Pancreas (tissue), 10 donors: Measurements from ENCODE around the gene PARD6A. TPM values are rescaled to one million over a fixed set of nuclear protein-coding genes. Genes with fewer than 3 reads are reported as not detected.
A peak's percentile ranks its signal among the peaks of the same experiment; 100 is the strongest.

Source experiments
- ATAC-seq, 4 donors: fragments of 200-7000 bp; cut with Tn5 transposase; one replicate each; pipeline versions ENCODE4 v1.8.0 to v1.9.1; 2020; ENCODE audit warnings: mild to moderate bottlenecking in 4 of 4, moderate library complexity in 4 of 4
- DNase-seq, 6 donors: peaks; one replicate each; pipeline ENCODE4 v3.0.0-alpha.2; 2020
- FAIRE-seq: peaks from 2 replicates; lab custom pipeline; 2012; peaks lifted over from hg19 to GRCh38; lab: Jason Lieb, UNC
- H3K27ac ChIP-seq, 4 donors: fragments of 200-600 bp; sonication (generic); 1 replicate in 3 of 4; 2 replicates in 1 of 4; pipeline versions ENCODE4 v1.5.0 to v1.8.0; 2020
- H3K27me3 ChIP-seq, 4 donors: fragments of 200-600 bp; one replicate each; pipeline ENCODE4 v1.8.0; 2021
- H3K36me3 ChIP-seq, 3 donors: fragments of 200-600 bp; sonication (generic) in 1 of 3; one replicate each; pipeline versions ENCODE4 v1.5.0 to v1.8.0; 2020 to 2021
- H3K4me1 ChIP-seq, 3 donors: fragments of 200-600 bp; one replicate each; pipeline ENCODE4 v1.8.0; 2021
- H3K4me3 ChIP-seq, 4 donors: fragments of 200-600 bp; sonication (generic) in 2 of 4; one replicate each; pipeline versions ENCODE4 v1.5.0 to v1.8.0; 2020 to 2021
- H3K9me3 ChIP-seq, 4 donors: fragments of 200-600 bp; one replicate each; pipeline ENCODE4 v1.8.0; 2021
- CTCF ChIP-seq, 4 donors: fragments of 200-600 bp; sonication (generic) in 3 of 4; IDR thresholded peaks; one replicate each; pipeline versions ENCODE4 v1.5.0 to v1.8.0; 2021; ENCODE audit warnings: antibody characterized with exemption in 4 of 4
- WGBS, 2 donors: extraction: QIAGEN DNeasy Blood & Tissue Kit; methylation state at CpG; one replicate each; pipeline ENCODE4 v1.1.7; 2013; 5-methylcytosine and 5-hydroxymethylcytosine counted together
- intact Hi-C, 3 donors: fragments of 100-400 bp; cut with DNase I; formaldehyde crosslinking; loops; one replicate each; pipeline versions ENCODE4 v1.11.1 to v1.14.2; 2022
- polyA plus RNA-seq, 2 donors: library from polyadenylated mRNA; stranded (reverse); fragments of 200-250 nt; gene quantifications; one replicate each; pipeline ENCODE4 v1.2.3, GENCODE V29; 2013
- total RNA-seq, 6 donors: library from RNA; stranded (reverse); fragmentation: NEBNext Ultra II Directional in 4 of 6; extraction: Animal tissue kit (Norgen Biotek cat#: 25700) in 4 of 6; gene quantifications; one replicate each; pipeline versions ENCODE4 v1.2.1 to v1.2.4, GENCODE V29; 2021 to 2023
- donor health status: healthy with polysubstance abuse.
- donor health status: DM: no; HTN: no; CAD: no; lungs with moderate emphysema.
- donor health status: DM: no; HTN: no; CAD: no.
- donor health status: control.
- donor health status: control.
- donor health status: Bipolar disorder and iron deficiency.
- donor health status: DM: yes; HTN: yes; CAD: no.
- donor health status: DM: no; HTN: no; CAD: no.
- donor health status: DM: no; HTN: no; CAD: no.
- donor health status: DM: yes; HTN: yes; CAD: no.

The PARD6A gene
- total and polyA plus RNA-seq, 8 donors = 8.6 to 18.2 (median 14.9) TPM

GRCh38 chr16:67664871-67665270 lies 4.1 kb downstream of the PARD6A start:
- TF ChIP-seq CTCF (IDR thresholded peaks at IDR 0.05) = no peak
- peak overlapping the region in 2 of 4 donors; percentile 83 to 86 for H3K4me3 ChIP-seq
- no peaks in the 10 kb centered on the region for H3K27me3 ChIP-seq
- intact Hi-C loops = loop anchor here in 1 of 3 donors (10.0 kb wide), 1 partner anchor 140 kb away; the partner anchor contains the start of gene RIPOR1
- peak in 1 of 4 donors; percentile 5 for ATAC-seq
- H3K36me3 ChIP-seq = no peaks in the 10 kb centered on the region
- H3K9me3 ChIP-seq = no peaks in the 10 kb centered on the region
- 37 to 65% methylated on average over 7 of the region's 7 CpGs for WGBS, 2 donors
- peak in 5 of 6 donors; percentile 65 to 86 (median 76) for DNase-seq
- peak overlapping the region; percentile 69 to 84 (median 76) for H3K27ac ChIP-seq
- no peak for FAIRE-seq
- peaks cover 31 to 39% (median 35%) of the 10 kb centered on the region in 3 donors for H3K4me1 ChIP-seq

- FAIRE-seq = no peak
- Histone ChIP-seq H3K27ac (peak overlapping the region; percentile 71 to 93 (median 83)), H3K27me3 (no peaks in the 10 kb centered on the region), H3K4me3 (peak overlapping the region; percentile 83 to 94 (median 87)), H3K36me3 (no peaks in the 10 kb centered on the region), H3K9me3 (no peaks in the 10 kb centered on the region), H3K4me1 (peaks cover 31 to 39% (median 35%) of the 10 kb centered on the region in 3 donors)
- intact Hi-C loops = loop anchor here in 1 of 3 donors (10.0 kb wide), 1 partner anchor 141 kb away; the partner anchor contains the start of gene RIPOR1
- no peak for ATAC-seq
- 26 to 28% methylated on average over 5 of the region's 5 CpGs for WGBS, 2 donors
- TF ChIP-seq CTCF (IDR thresholded peaks at IDR 0.05) = no peak
- no peak for DNase-seq
Measured at GRCh38 chr16:67665598-67665997, 4.8 kb downstream of the PARD6A start.

GRCh38 chr16:67666032-67666551 lies 5.3 kb downstream of the PARD6A start:
- intact Hi-C loops = loop anchor here in 1 of 3 donors (10.0 kb wide), 1 partner anchor 141 kb away; the partner anchor contains the start of gene RIPOR1
- Histone ChIP-seq H3K27ac (peak overlapping the region; percentile 71 to 93 (median 83)), H3K36me3 (no peaks in the 10 kb centered on the region), H3K27me3 (no peaks in the 10 kb centered on the region), H3K9me3 (no peaks in the 10 kb centered on the region), H3K4me3 (peak overlapping the region; percentile 83 to 94 (median 87)), H3K4me1 (peaks cover 31 to 39% (median 35%) of the 10 kb centered on the region in 3 donors)
- ATAC-seq = peak; percentile 18 to 38 (median 30)
- peak; percentile 67 to 93 (median 77) for DNase-seq
- WGBS, 2 donors = 0 to 1% methylated on average over 23 to 46 of the region's 46 CpGs
- FAIRE-seq = no peak
- TF ChIP-seq CTCF (IDR thresholded peaks at IDR 0.05) = no peak

GRCh38 chr16:67666559-67667452 lies 6.0 kb downstream of the PARD6A start, which contains the start of the genes C16orf86 and ENKD1:
Gene C16orf86, plus strand, starts transcription at chr16:67666814. Its CDS starts 157 bp downstream, at chr16:67666971.
Gene ENKD1, minus strand, starts transcription at chr16:67666750. Its CDS starts 308 bp downstream, at chr16:67666442.
- H3K4me3 ChIP-seq = peak within 1 kb of the TSS; percentile 83 to 94 (median 87)
- H3K4me1 ChIP-seq = peaks cover 26 to 38% (median 32%) of the 10 kb centered on the region in 3 donors
- no peak for TF ChIP-seq CTCF (IDR thresholded peaks at IDR 0.05)
- ATAC-seq (peak; percentile 67 to 79 (median 72)), FAIRE-seq (no peak), DNase-seq (peak; percentile 87 to 96 (median 90))
- H3K27ac ChIP-seq = peak within 1 kb of the TSS; percentile 71 to 93 (median 83)
- H3K27me3 ChIP-seq = no peaks in the 10 kb centered on the region
- intact Hi-C loops = loop anchor here in 1 of 3 donors (10.0 kb wide), 1 partner anchor 142 kb away; the partner anchor contains the start of gene RIPOR1
- H3K9me3 ChIP-seq = no peaks in the 10 kb centered on the region
- 8 to 9% methylated on average over 75 to 78 of the region's 78 CpGs for WGBS, 2 donors
- H3K36me3 ChIP-seq = no peaks in the 10 kb centered on the region
